NCI-H2171 (cell line): ENCODE results near the gene UBN2.

Experiments used
- DNase-seq: peaks from one replicate; lab custom pipeline; 2025; lab: John Stamatoyannopoulos, UW

UBN2 gene

DNA sequence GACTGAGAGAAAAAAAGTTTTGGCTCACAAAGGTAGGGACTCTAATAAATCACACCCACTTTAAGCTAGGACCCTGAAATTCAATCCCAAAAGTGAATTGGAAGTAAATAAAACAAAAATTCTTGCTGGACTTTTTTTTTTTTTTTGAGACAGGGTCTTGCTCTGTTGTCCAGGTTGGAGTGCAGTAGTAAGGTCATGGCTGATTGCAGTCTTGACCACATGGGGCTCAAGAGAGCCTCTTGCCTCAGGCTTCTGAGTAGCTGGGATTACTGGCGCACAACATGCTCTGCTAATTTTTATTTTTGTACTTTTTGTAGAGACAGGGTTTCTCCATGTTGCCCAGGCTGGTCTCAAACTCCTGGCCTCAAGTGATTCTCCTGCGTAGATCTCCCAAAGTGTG is 123.7 kb downstream of the UBN2 start:
- no peak for DNase-seq

DNA sequence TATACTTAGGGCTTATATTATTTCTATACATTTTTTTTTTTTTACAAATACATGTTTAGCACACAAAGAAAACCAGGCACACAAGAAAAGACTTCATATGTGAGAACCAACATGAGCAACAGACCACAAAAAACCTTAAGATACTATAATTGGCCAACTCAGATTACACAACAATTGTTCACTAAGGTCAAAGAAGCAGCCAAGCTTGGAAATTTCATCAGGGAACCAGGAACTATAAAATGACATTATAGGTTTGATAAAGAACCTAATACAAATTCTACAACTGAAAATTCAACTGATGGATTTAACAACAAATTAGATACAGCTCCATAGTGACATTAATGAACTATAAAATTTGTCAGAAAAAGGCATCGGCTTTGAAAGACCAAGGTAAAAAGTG is 124.3 kb downstream of the UBN2 start:
- no peak for DNase-seq
